ENCODE results near the gene CCL15. TPM values are rescaled to one million over a fixed set of nuclear protein-coding genes. Genes with fewer than 3 reads are reported as not detected.

Gene CCL15
- total and polyA plus RNA-seq, 2 of the 13 experiments (the other 11 are each of a cell fraction or from before 2014, with no cell fraction given) = 29.2 to 45.9 TPM

GRCh38 chr17:35984140-35984539, 17.2 kb downstream of the CCL15 start:
- ChIA-PET POLR2A (interaction anchor here (1.2 to 5.3 kb wide), 2 partner anchors 16 kb away, joined by 4 to 131 read pairs; partner anchors contain the start of gene CCL15), CTCF (ENCODE audit: low intra/inter-chr PET ratio, low total read pairs) (no interaction called here)
- Histone ChIP-seq H3K27me3 (ENCODE audit: control insufficient read depth in 1 of 2, insufficient read depth in 2 of 2, low read length in 2 of 2) (no peaks in the 10 kb centered on the region; a peak in 1 of 5 replicates), H3K79me2 (ENCODE audit: insufficient read depth, low read length) (no peaks in the 10 kb centered on the region), H3K4me2 (ENCODE audit: low read depth, low read length) (no peak overlapping the region), H4K20me1 (ENCODE audit: insufficient read depth, low read length) (no peaks in the 10 kb centered on the region), H3K36me3 (replicated peaks in 1 of 2; ENCODE audit: control insufficient read depth in 1 of 2, insufficient read depth in 2 of 2, low read length in 2 of 2) (peaks cover 0 to 5% of the 10 kb centered on the region in 2 experiments; a peak in 2 of 5 replicates), H3K4me1 (ENCODE audit: insufficient read depth, low read length) (peaks cover 56% of the 10 kb centered on the region), H3K27ac (ENCODE audit: extremely low read length, insufficient read depth, low read length) (no peak overlapping the region), H3K9me3 (ENCODE audit: low read length) (no peaks in the 10 kb centered on the region), H3K4me3 (replicated peaks in 1 of 3; ENCODE audit: insufficient read depth in 1 of 3, low read depth in 2 of 3, low read length in 3 of 3) (no peak overlapping the region), H2AFZ (ENCODE audit: low read length) (no peak overlapping the region), H3K9ac (ENCODE audit: insufficient read depth, low read depth, low read length) (no peak overlapping the region)
- intact Hi-C loops (cut with micrococcal nuclease; ENCODE audit: unreplicated experiment) = no loop called here
- WGBS (ENCODE audit: low lambda C conversion rate) = 85% methylated on average over 3 of the region's 6 CpGs
- FAIRE-seq (no peak), DNase-seq (ENCODE audit: low spot score) (no peak), ATAC-seq (no peak)
- no TSS peak for BruUV-seq (replicated peaks)
- in situ Hi-C loops (cut with HindIII; ENCODE audit: extremely low pct_ligation_motif_present, low pct_unique_long_range_greater_than_20kb) = no loop called here
- no peak for TF ChIP-seq HNF1A (IDR thresholded peaks at IDR 0.05; ENCODE audit: low read depth)
- TF ChIP-seq HNF1A (CRISPR knock-in tag; IDR thresholded peaks at IDR 0.05; ENCODE audit: borderline replicate concordance) = no peak
- no peak for TF ChIP-seq RORA (CRISPR knock-in tag; IDR thresholded peaks at IDR 0.05)
- TF ChIP-seq POLR2G (IDR thresholded peaks at IDR 0.05; ENCODE audit: low read depth, low read length) = no peak
- TF ChIP-seq EED (CRISPR knock-in tag; IDR thresholded peaks at IDR 0.05) = no peak
- no peak for TF ChIP-seq GATA4 (IDR thresholded peaks at IDR 0.05; ENCODE audit: borderline replicate concordance, low read depth)
- peak; percentile 61 to 75 for TF ChIP-seq MAFK (conservative IDR thresholded peaks at IDR 0.05 in 1 of 2, IDR thresholded peaks at IDR 0.05 in 1 of 2; ENCODE audit: low read length in 2 of 2)
- TF ChIP-seq ZFP41 (CRISPR knock-in tag; IDR thresholded peaks at IDR 0.05; ENCODE audit: borderline replicate concordance) = no peak
- TF ChIP-seq ZNF282 (IDR thresholded peaks at IDR 0.05; ENCODE audit: partially characterized antibody) = no peak
- TF ChIP-seq ZNF207 (IDR thresholded peaks at IDR 0.05; ENCODE audit: borderline replicate concordance) = no peak
- no peak for TF ChIP-seq ZBTB37 (CRISPR knock-in tag; IDR thresholded peaks at IDR 0.05)
- no peak for TF ChIP-seq TIGD3 (CRISPR knock-in tag; IDR thresholded peaks at IDR 0.05; ENCODE audit: borderline replicate concordance)
- TF ChIP-seq MAFF (IDR thresholded peaks at IDR 0.05; ENCODE audit: low read depth, low read length) = peak; percentile 42; the same call in 1 of the 2 replicates
